ENCODE measurements around the gene MPL.

MPL gene

DNA sequence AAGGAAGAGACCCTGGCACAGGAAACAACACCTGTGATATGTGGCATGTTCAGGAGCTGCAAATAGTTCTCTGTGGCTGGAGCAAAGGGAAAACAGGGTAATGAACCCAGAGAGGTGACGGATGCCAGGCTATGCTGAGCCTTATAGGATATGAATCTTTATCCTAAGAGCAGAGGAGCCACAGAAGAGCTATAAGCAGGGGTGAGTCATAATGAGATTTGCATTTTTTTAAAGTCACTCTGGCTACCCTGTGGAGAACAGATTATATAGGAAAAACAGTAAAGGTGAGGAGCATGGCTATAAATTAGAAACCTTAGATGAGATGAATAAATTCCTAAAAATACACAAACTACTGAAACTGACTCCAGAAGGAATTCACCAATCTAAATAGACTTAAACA is 12.8 kb upstream of the MPL start:
- DNase-seq (ENCODE audit: low read depth in 1 of 2, low spot score in 1 of 2), result no peak

DNA sequence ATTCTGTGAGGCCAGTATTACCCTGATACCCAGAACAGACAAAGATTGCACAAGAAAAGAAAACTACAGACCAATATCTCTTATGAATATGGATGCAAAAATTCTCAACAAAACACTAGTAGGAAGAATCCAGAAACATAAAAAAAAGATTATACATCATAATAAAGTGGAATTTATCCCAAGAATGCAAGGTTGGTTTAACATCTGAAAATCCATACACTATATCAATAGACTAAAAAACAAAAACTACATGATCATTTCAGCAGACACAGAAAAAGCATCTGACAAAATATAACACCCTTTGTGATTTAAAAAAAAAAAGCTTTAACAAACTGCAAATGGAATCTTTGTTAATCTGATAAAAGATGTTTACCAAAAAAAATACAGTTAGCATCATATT is 12.2 kb upstream of the MPL start:
- Histone ChIP-seq H3K4me3 (replicated peaks; ENCODE audit: insufficient read depth, low read length) (no peak overlapping the region), H3K27me3 (ENCODE audit: insufficient read depth, poor library complexity, severe bottlenecking) (no peaks in the 10 kb centered on the region), H3K27ac (replicated peaks) (no peak overlapping the region)
- DNase-seq (ENCODE audit: low read depth in 1 of 2, low spot score in 1 of 2), result no peak
- TF ChIP-seq CTCF (IDR thresholded peaks at IDR 0.05; ENCODE audit: insufficient read depth, low read length) (no peak), GABPA (IDR thresholded peaks at IDR 0.05; ENCODE audit: low read depth) (no peak)

More for the DNA sequence above, 12.8 kb upstream of the MPL start:
- no peaks in the 10 kb centered on the region for H3K27me3 ChIP-seq (ENCODE audit: insufficient read depth, poor library complexity, severe bottlenecking)
- TF ChIP-seq POLR2AphosphoS5 (IDR thresholded peaks at IDR 0.05; ENCODE audit: low read depth) (no peak), SPI1 (IDR thresholded peaks at IDR 0.05; ENCODE audit: borderline replicate concordance, low read depth) (no peak)
- H3K4me3 ChIP-seq (replicated peaks; ENCODE audit: insufficient read depth, low read length), result no peak overlapping the region
- no peak overlapping the region for H3K27ac ChIP-seq (replicated peaks)

DNA sequence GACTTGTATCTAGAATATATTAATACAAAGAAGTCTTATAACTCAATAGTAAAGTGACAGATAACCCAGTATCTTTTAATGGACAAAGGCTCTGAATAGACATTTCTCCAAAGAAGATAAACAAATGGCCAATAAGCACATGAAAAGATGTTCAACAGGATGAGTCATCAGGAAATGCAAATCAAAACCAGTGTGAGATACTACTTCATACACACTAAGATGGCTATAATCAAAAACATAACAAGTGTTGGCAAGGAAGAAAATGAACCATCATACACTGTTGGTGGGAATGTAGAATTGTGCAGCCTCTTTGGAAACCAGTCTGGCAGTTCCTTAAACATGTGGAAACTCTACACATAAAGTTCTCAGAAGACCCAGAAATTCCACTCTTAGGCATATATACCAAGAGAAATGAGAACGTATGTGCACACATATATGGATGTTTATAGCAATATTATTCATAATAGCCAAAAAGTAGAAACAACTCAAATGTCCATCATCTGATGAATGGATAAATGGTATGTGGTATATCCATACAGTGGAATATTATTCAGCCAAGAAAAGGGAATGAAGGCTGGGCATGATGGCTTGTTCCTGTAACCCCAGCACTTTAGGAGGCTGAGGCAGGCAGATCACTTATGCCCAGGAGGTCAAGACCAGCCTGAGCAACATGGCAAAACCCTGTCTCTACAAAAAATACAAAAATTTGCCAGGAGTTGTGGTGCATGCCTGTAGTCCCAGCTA is 9.9 kb upstream of the MPL start:
- H3K4me3 ChIP-seq (replicated peaks; ENCODE audit: insufficient read depth, low read length), result no peak overlapping the region
- H3K27me3 ChIP-seq (ENCODE audit: insufficient read depth, poor library complexity, severe bottlenecking), result no peaks in the 10 kb centered on the region
- no peak for TF ChIP-seq POLR2AphosphoS5 (IDR thresholded peaks at IDR 0.05; ENCODE audit: low read depth)
- no peak for TF ChIP-seq GABPA (IDR thresholded peaks at IDR 0.05; ENCODE audit: low read depth)
- no peak for TF ChIP-seq CTCF (IDR thresholded peaks at IDR 0.05; ENCODE audit: insufficient read depth, low read length)
- no peak for TF ChIP-seq REST (IDR thresholded peaks at IDR 0.05; ENCODE audit: insufficient replicate concordance, low read depth)
- TF ChIP-seq SPI1 (IDR thresholded peaks at IDR 0.05; ENCODE audit: borderline replicate concordance, low read depth), result no peak
- no peak for DNase-seq (ENCODE audit: low read depth in 1 of 2, low spot score in 1 of 2)
- H3K27ac ChIP-seq (replicated peaks), result no peak overlapping the region

DNA sequence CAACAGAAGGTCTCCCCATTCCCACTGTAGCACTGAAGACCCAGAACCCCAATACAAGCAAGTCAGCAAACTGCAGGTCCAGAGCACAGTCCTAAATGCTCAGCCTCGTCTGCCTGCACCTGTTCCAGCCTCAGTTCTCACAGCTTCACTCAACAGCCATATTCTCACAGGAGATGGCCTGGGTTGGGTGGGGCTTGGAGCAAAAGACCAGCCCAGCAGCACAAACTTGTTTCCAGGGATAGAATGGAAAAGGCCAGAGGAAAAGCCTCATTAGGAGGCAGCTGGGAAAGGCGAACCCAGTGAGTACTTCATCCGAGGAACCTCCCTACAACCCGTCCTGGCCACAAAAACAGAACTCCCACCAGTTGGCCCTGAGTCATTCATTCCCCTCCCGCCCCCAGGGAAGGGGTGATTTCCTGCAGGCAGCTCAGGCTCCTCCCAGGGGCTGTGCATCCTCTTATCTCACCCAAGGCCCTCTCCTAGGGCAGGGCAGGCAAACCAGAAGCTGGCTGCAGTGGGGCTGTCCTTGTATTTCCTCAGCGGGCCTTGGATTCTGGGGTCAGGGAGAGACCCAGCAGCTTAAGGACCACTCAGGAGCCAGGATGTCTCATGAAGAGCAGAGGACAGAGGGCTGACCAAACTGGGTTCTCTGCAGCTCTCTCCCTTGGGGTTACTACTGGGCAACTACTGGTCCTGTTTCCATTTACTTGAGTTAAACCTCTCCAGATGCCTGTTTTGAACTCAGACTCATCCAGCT is 7.4 kb upstream of the MPL start:
- H3K27ac ChIP-seq (replicated peaks), result 0 out of 2 replicates have a peak overlapping the region, but pooled peaks have one; percentile 10
- peak; percentile 36 to 76 for DNase-seq (ENCODE audit: low read depth in 1 of 2, low spot score in 1 of 2)
- no peaks in the 10 kb centered on the region for H3K27me3 ChIP-seq (ENCODE audit: insufficient read depth, poor library complexity, severe bottlenecking)

More for the DNA sequence above, 7.4 kb upstream of the MPL start:
- no peak overlapping the region for H3K4me3 ChIP-seq (replicated peaks; ENCODE audit: insufficient read depth, low read length)
- TF ChIP-seq POLR2AphosphoS5 (IDR thresholded peaks at IDR 0.05; ENCODE audit: low read depth), result no peak
- TF ChIP-seq GABPA (IDR thresholded peaks at IDR 0.05; ENCODE audit: low read depth), result no peak
- 0 out of 2 replicates have a peak, but pooled peaks have one; percentile 9 for TF ChIP-seq SPI1 (IDR thresholded peaks at IDR 0.05; ENCODE audit: borderline replicate concordance, low read depth)
- TF ChIP-seq REST (IDR thresholded peaks at IDR 0.05; ENCODE audit: insufficient replicate concordance, low read depth), result no peak

Data from HL-60 (cell line).